Natural killer cell (primary cell): ENCODE measurements around the gene LRRC26. TPM values are rescaled to one million over a fixed set of nuclear protein-coding genes. Genes with fewer than 3 reads are reported as not detected.

ENCODE experiments used
- ATAC-seq, 3 donors: fragments of 150-1000 bp in 2 of 3; fragments of 200-7000 bp in 1 of 3; cut with Tn5 transposase; 1 replicate in 1 of 3; 2 replicates in 2 of 3; pipeline ENCODE4 v1.10.0; 2021; ENCODE audit warnings: mild to moderate bottlenecking in 2 of 3, moderate library complexity in 2 of 3
- DNase-seq, 2 donors: peaks; one replicate each; pipeline versions ENCODE4 v3.0.0 to v3.0.0-alpha.2; 2013 to 2021; ENCODE audit warnings: mixed read lengths in 1 of 2
- H3K27ac ChIP-seq: one replicate; pipeline ENCODE4 v1.5.1; 2013; ENCODE audit warnings: mild to moderate bottlenecking, low read length
- H3K27me3 ChIP-seq: one replicate; pipeline ENCODE4 v1.6.1; 2013; ENCODE audit warnings: low read length; ENCODE audit not compliant: control insufficient read depth, insufficient read depth
- H3K36me3 ChIP-seq: one replicate; pipeline ENCODE4 v1.6.1; 2013; ENCODE audit warnings: low read length; ENCODE audit not compliant: control insufficient read depth, insufficient read depth
- H3K4me1 ChIP-seq: one replicate; pipeline ENCODE4 v1.6.1; 2013; ENCODE audit warnings: low read length; ENCODE audit not compliant: control insufficient read depth, insufficient read depth
- H3K4me3 ChIP-seq: one replicate; pipeline ENCODE4 v1.5.1; 2013; ENCODE audit warnings: low read length
- H3K9me3 ChIP-seq: one replicate; pipeline ENCODE4 v1.6.1; 2013; ENCODE audit warnings: low read length; ENCODE audit not compliant: control insufficient read depth, insufficient read depth
- H3K27ac Mint-ChIP-seq, 2 donors: one replicate each; pipeline ENCODE4 v1.8.0; 2022; ENCODE audit warnings: mild to moderate bottlenecking in 2 of 2, mixed read lengths in 2 of 2, moderate library complexity in 1 of 2
- H3K27me3 Mint-ChIP-seq, 2 donors: one replicate each; pipeline ENCODE4 v1.8.0; 2022; ENCODE audit warnings: low read depth in 2 of 2, mixed read lengths in 2 of 2
- H3K36me3 Mint-ChIP-seq: one replicate; pipeline ENCODE4 v1.8.0; 2022; ENCODE audit warnings: mixed read lengths
- H3K4me1 Mint-ChIP-seq, 2 donors: one replicate each; pipeline ENCODE4 v1.8.0; 2022; ENCODE audit warnings: mixed read lengths in 2 of 2
- H3K4me3 Mint-ChIP-seq: one replicate; pipeline ENCODE4 v1.8.0; 2022; ENCODE audit warnings: mild to moderate bottlenecking, moderate library complexity, mixed read lengths
- H3K9me3 Mint-ChIP-seq, 2 donors: one replicate each; pipeline ENCODE4 v1.8.0; 2022; ENCODE audit warnings: mixed read lengths in 2 of 2
- WGBS: methylation state at CpG from one replicate; pipeline ENCODE4 v1.1.7; 2013; ENCODE audit warnings: missing lambda C conversion rate; ENCODE audit not compliant: insufficient coverage; 5-methylcytosine and 5-hydroxymethylcytosine counted together
- intact Hi-C: fragments of 100-400 bp; cut with micrococcal nuclease; formaldehyde crosslinking; loops from one replicate; pipeline ENCODE4 v1.14.2; 2022
- total RNA-seq, 4 donors: library from RNA; stranded (reverse); fragments of 120-200 nt in 1 of 4; gene quantifications; one replicate each; pipeline versions ENCODE4 v1.2.3 to v1.2.4, GENCODE V29; 2013 to 2022
- TF ChIP-seq, protein P1 (sequence below): fragments of 200-600 bp; IDR thresholded peaks from one replicate; pipeline ENCODE4 v1.8.0; 2022; ENCODE audit warnings: antibody characterized with exemption

The LRRC26 gene
- total RNA-seq, 3 donors from 2014 or later (not counting 1 experiment from before 2014, with no cell fraction given), result not detected

DNA sequence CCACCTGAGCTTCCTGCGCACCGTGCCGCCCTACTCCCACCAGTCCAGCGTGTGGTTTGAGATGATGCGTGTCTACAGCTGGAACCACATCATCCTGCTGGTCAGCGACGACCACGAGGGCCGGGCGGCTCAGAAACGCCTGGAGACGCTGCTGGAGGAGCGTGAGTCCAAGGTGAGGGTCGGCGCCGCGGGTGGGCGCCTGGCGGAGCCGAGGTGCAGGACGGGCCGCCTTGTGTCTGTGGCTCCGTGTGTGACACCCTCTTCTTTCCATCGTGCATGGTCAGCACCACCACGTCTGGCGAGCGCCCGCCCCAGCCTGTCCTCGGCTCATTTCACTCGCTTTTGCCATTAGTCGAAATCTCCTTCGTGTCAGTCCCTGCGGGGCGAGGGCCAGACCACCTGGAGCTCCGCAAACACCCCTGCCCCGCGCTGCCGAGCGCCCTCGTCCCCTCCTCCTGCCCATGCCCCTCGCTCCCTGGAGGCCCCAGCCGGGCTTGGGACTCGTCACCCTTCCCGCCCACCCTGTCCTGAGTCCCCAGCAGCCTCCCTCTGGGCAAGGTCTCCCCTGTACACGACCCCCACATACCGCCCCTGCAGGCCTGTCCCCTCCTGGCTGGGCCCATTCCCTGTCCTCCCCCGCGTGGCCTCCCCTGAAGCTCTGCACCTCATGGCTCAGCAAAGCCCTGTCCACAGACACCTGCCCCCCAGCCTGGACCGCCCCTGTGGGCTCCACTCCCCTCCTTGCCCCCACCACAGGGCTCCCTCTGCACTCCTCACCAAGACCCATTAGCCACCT, 23.9 kb downstream of the LRRC26 start:
- no peaks in the 10 kb centered on the region for H3K9me3 ChIP-seq
- DNase-seq, result no peak
- intact Hi-C loops, result no loop called here

DNA sequence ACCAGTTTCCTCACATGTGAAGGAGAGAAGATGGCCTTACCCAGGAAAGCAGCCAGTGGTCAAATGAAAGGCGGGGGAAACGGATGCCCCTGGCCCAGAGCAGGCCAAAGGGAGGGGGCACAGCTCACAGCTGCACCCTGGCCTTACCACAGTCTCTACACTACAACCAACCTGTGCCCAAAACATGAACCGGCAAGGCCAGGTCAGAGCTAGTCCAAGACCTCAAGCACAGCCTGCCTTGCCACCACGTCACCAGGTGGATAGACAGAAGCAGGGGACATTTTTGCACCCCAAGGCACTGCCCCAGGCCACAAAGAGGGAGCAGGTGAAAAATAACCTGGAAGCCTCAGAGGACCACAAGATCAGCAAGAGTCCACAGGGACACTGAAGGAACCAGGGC, 26.4 kb downstream of the LRRC26 start:
- no peaks in the 10 kb centered on the region for H3K9me3 ChIP-seq
- no peak overlapping the region for H3K27ac Mint-ChIP-seq
- peaks cover 8 to 25% of the 10 kb centered on the region in 2 donors for H3K27me3 Mint-ChIP-seq
- ATAC-seq (no peak), DNase-seq (no peak)
- peaks cover 3% of the 10 kb centered on the region for H3K4me1 ChIP-seq
- H3K36me3 Mint-ChIP-seq, result no peaks in the 10 kb centered on the region
- H3K27me3 ChIP-seq, result peaks cover 16% of the 10 kb centered on the region
- H3K36me3 ChIP-seq, result no peaks in the 10 kb centered on the region
- H3K27ac ChIP-seq, result no peak overlapping the region
- 53% methylated on average over 4 of the region's 4 CpGs for WGBS
- no peaks in the 10 kb centered on the region for H3K4me1 Mint-ChIP-seq
- TF ChIP-seq, protein P1, sequence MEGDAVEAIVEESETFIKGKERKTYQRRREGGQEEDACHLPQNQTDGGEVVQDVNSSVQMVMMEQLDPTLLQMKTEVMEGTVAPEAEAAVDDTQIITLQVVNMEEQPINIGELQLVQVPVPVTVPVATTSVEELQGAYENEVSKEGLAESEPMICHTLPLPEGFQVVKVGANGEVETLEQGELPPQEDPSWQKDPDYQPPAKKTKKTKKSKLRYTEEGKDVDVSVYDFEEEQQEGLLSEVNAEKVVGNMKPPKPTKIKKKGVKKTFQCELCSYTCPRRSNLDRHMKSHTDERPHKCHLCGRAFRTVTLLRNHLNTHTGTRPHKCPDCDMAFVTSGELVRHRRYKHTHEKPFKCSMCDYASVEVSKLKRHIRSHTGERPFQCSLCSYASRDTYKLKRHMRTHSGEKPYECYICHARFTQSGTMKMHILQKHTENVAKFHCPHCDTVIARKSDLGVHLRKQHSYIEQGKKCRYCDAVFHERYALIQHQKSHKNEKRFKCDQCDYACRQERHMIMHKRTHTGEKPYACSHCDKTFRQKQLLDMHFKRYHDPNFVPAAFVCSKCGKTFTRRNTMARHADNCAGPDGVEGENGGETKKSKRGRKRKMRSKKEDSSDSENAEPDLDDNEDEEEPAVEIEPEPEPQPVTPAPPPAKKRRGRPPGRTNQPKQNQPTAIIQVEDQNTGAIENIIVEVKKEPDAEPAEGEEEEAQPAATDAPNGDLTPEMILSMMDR, result no peak
- intact Hi-C loops, result no loop called here
- H3K4me3 ChIP-seq, result no peak overlapping the region
- H3K4me3 Mint-ChIP-seq, result no peak overlapping the region
- no peaks in the 10 kb centered on the region for H3K9me3 Mint-ChIP-seq

More for the DNA sequence above, 23.9 kb downstream of the LRRC26 start:
- Mint-ChIP-seq H3K27me3 (peaks cover 0 to 16% of the 10 kb centered on the region in 2 donors), H3K27ac (no peak overlapping the region), H3K36me3 (no peaks in the 10 kb centered on the region), H3K4me3 (no peak overlapping the region), H3K9me3 (no peaks in the 10 kb centered on the region), H3K4me1 (no peaks in the 10 kb centered on the region)
- Histone ChIP-seq H3K27ac (no peak overlapping the region), H3K36me3 (no peaks in the 10 kb centered on the region), H3K4me3 (no peak overlapping the region), H3K27me3 (peaks cover 3% of the 10 kb centered on the region), H3K4me1 (peaks cover 4% of the 10 kb centered on the region)
- 62% methylated on average over 48 of the region's 49 CpGs for WGBS
- ATAC-seq, result no peak
- TF ChIP-seq, protein P1, result no peak

DNA sequence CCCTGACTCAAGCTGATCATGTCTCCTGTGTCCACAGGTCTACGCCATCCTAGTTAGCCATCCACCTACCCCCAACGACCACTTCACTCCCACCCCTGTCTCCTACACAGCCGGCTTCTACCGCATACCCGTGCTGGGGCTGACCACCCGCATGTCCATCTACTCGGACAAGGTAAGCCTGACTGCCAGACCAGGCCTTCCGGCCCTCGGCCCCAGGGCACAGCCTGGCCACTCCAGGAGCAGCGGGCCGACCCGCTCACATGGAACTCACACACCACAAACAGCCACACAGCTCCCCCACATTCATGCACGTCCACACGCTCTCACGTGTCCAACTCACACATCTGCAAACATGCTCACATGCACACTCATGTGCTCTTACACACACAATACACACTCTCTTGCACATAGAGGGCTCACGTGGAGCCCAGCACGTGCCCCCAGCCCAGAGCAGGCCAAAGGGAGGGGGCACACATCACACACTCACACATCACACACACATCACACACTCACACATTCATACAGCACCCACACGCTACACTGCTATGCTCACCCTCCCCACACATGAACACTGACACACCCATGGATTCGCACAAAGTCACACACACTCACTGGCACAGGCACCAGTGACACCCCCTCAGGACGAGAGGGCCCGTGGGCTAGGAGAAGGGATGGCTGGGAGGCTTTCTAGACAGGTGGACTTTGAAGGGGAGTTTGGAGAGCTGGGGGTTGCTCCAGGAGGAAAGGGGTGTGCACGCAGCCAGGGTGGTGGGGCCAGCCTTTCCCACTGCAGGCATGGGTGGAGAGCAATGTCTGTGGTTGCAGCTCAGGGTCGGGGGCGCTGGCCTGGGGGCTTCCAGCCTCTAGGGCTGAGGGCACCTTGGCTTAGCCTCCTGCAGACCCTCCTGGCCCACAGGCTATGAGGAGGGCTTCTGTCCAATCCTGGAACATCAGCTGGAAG, 27.6 kb downstream of the LRRC26 start:
- ATAC-seq (no peak), DNase-seq (no peak)
- Histone ChIP-seq H3K27ac (no peak overlapping the region), H3K27me3 (peaks cover 24% of the 10 kb centered on the region), H3K4me3 (no peak overlapping the region), H3K4me1 (peaks cover 4% of the 10 kb centered on the region), H3K36me3 (no peaks in the 10 kb centered on the region), H3K9me3 (no peaks in the 10 kb centered on the region)
- WGBS, result 80% methylated on average over 23 of the region's 24 CpGs
- intact Hi-C loops, result no loop called here
- Mint-ChIP-seq H3K27ac (no peak overlapping the region), H3K4me3 (no peak overlapping the region), H3K36me3 (no peaks in the 10 kb centered on the region), H3K9me3 (no peaks in the 10 kb centered on the region), H3K27me3 (peaks cover 8 to 30% of the 10 kb centered on the region in 2 donors), H3K4me1 (peaks cover 0 to 6% of the 10 kb centered on the region in 2 donors)
- TF ChIP-seq, protein P1, result no peak
